Islet precursor cell (in vitro differentiated cells): ENCODE measurements around the gene INHBA.

Experiments
- DNase-seq: peaks from one replicate; pipeline ENCODE4 v3.0.0-alpha.2; 2018

The INHBA gene

DNA sequence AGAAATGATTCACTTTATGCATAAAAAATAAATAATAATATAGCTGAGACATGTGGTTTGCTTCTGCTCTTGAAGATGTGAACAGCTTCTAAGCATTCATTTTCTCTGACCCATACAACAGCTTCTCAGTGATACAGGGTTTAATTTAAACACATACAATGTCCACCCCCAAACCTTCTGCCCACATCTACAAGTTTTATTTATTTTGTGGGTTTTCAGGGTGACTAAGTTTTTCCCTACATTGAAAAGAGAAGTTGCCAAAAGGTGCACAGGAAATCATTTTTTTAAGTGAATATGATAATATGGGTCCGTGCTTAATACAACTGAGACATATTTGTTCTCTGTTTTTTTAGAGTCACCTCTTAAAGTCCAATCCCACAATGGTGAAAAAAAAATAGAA, 17.2 kb downstream of the INHBA start:
- no peak for DNase-seq

DNA sequence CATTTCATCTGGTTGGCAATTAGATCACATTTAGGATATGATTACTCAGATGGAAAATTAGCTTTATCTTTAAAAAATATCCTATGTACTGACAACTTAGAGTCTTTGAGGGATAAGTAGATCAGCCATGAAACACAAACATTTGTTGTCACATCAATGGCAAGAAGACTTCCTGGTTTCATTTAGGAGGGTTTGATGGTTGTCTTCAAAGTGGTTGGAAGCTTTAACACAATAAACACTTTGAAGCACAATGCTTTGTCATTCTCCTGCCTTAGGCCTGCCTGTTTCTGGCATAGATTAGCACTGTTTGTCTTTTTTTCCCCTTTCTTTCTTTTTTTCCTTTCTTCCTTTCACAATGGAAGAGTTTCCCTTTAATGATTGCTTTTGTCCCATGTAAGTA, 20.5 kb downstream of the INHBA start:
- DNase-seq = no peak

DNA sequence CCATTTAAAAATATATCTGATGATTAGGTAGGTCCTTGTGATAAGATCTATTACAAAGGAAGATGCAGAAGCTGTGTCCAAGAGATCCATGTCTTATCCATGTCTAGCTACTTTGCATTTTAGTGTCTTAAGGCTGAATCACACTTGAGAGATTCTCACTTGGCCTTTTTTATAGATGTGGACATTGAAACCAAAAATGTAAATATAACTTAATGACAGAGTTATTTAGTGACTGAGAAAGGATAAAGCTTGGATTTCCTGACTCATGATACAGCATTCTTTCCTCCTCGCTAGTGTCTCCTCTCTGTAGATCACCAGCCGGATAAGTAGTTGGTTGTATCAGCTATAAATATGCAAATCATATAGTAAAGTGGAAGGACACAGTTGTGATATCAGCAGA, 23.3 kb downstream of the INHBA start:
- DNase-seq = no peak

DNA sequence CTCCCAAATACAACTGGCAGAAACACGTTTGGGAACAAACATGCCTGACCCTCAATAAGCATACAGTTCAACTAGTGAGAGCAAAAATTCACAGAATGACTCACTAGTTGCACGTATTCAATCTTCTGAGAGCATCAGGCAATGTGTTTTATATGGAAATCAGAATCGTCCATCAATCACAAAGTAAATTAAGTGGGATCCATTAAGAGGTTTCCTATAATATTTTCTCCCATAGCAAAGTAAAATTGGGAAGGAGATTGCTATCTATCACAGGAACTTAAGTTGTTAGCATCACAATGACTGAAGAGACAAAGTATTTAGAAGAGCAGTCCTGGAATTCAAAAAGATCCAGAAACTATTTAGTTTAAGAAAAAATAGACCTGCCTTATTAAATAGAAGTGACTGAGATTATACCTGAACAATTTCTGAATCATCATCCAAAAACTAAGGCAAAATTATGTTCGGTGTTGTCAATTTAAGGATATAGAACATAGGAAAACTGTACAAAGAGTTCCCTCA, 28.3 kb downstream of the INHBA start:
- no peak for DNase-seq

DNA sequence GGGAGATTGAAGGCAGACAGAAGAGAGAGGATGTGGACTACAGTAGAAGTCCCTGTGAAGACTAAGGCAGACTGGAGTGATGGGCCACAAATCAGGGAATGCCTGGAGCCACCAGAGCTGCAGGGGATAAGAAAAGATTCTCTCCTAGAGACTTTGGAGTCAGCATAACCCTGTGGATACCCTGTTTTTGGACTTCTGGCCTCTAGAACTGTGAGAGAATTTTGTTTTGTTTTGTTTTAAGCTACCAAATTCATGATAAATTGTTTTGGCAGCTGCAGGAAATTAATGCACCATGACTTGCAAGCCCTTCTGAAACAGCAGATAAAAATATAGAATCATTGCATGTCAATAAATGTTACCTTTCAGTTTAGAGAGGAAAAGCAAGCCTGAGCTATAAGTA, 41.3 kb downstream of the INHBA start:
- DNase-seq = no peak

DNA sequence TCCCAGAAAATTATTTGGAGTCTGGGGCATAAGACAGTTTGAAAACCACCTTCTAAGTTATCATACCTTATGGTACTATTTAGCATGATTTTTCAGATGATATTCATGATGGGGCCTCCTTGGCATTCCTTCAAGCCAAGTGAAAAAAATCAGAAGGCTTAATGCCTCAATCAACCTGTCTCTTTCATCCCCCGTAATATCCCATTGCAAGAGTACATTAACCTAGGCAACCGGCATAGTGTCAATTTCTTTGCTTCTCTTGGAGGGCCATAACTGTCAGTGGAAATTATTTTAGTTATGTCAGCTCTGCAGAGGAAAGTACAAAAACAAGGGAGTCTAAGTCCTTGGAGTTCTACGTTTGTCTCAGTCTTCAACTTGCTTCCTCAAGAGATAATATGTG, 43.4 kb downstream of the INHBA start:
- no peak for DNase-seq

DNA sequence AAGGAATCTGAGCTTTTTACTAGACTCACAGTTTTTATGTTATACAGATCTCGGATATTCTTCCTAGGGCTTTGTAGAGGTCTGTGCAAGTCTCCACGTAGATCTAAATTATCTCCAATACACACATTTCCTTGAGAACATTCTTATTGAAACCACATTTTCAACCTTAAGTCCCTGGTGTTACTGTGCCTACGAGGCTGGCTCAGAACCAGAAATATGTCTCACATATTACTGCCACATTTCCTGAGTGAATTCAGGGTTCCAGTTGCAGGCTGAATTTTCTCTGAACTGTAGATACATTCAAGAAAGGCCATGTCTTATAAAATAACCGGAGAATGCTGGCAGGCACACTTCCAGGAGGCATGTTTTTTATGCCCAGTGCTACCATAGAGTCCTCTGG, 46.5 kb downstream of the INHBA start:
- no peak for DNase-seq

DNA sequence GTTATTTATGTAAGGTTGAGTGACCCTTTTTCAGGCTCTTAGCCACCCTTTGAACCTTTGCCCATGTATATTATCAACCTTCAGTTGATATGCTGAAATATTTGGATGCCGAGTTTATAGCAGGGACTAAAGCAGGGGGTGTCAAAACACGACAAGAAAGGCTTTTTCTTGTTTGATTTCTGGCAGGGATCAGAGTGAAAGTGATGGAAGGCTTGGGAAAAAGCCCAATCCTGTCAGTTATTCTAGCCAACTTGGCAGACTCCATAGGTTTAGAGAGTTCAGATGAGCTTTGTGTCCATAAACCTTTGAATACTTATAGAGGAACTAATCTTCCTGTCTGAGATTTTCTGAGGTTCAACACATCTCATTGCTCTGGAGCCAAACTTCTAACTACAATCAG, 47.5 kb downstream of the INHBA start:
- no peak for DNase-seq

DNA sequence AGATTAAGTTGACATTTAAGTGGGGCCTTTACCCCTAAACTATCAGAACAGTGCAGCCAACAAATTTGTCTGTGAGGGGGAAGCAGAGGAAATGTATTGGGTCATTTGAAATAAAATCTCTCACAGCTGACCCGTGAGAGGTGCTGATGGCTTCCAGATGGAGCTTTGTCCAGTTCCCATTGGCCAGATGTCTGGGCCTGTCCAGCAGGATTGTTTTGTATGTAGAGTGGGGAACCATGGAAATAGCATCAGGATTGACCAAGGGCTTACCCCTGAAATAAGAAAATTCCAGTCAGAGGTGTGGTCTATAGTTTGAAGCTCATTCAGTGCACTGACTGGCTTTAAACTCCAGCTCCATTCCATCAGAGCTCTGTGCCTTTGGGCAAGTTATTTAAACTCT, 50.6 kb downstream of the INHBA start:
- DNase-seq = no peak

DNA sequence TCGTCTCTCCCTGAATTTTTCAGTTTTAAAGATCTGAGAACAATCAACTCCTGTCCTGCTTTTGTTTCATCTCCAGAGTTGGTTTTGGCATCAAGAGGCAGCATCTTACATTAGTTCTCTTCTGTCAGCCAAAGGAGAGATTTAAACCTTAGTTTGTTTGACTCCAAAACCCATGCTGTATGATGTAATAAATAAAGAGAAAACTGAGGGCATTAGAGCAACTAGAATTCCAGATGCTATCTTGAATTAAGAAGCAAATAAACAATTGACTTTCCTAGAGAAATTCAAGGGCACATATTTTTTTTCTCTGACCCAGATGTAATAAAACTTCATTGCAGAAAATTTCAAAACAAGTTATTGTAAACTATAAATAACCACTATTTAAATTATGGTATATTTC, 54.4 kb downstream of the INHBA start:
- DNase-seq = no peak

DNA sequence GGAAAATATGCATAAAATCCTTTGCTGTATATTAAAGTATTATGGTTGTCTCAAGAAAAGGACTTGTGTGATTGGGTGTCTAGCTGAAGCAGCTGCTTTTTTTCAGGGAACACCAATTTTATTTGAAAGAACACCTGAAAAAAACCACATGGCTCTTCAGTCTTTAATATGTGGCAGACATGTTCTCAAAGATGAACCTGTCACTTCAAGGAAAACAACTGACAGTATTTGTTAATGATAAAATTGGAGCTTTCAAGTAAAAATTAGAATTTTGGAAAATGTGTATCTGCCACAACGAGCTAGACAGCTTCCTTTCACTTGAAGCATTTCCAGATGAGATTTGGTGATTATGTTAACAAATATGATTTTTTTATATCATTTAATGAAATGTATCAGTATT, 59.3 kb downstream of the INHBA start:
- DNase-seq = no peak

DNA sequence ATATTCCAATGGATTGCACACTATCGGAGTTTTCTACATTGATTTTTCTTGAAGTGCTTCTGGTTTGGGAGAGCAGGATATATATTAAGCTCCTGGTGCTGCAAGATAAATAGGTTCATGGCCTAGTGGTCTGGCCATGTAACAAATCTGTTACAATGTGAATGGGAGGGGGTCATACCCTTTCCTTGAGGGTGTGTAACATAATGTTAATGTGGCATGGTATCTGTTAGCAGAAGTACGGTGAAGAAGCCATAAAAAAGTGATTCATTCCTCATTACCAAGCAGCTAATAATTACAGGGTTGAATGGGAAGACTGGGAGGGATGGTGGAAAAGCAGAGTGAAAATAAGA, 61.2 kb downstream of the INHBA start:
- no peak for DNase-seq

DNA sequence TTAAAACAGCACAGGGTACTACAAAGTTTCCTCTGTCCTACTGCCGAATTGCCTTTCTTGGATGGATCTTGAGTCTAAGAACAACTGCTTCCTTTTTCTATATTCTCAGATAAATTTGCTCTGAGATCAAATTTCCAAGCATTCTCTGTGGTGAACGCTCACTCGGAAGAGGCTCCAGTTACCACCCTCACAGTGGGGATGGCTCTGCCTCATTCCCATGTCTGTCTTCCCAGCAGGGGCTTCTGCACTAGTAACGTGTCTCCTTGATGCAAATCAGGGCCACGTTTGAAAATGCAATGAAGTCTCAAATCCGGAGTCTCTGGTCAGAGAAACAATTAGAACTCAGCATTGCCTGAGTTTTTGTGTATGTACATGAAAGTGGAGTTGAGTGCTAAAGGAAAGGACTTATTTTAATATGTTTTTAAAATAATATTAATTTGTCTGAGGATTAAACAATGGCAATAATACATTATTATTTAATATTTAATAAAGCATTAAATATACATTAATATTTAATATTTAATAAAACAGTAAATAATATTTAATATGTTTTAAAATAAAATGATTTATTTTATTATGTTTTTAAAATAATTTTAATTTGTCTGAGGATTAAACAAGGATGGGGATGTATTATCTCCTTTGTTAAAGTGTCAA, 61.8 kb downstream of the INHBA start:
- no peak for DNase-seq

DNA sequence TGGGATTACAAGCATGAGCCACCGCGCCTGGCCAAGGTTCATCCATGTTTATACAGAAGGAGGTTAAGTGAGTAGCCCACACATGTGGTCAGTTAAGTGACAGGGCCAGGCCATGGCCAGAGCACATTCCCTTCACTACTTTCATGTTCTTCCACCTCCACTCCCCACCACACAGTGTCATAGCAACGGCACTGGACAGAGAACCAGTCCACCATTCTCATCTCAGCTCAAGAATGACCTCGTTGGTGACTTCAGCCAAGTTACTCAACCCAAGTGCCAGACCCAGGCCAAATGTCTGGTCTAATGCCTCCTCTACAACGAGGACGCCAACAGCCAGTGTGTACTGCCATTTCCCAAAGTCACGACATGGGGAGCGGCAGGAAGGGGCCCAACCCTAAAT, 62.4 kb downstream of the INHBA start:
- DNase-seq = no peak

DNA sequence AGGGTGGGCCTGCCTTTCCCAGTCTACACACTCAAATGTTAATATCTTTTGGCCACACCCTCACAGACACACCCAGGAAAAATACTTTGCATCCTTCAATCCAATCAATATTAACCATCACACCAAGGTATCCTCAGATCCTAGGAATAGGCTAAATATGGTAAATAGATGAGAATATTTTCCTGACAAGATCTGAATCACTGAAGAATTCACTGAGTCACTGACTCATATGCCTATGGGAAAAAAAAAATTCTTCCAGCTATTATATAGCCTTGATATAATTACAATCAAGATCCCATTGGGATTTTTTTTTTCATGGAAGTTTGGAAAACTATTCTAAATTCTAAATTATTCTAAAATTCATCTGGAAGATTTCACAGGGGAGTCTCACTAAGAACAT, 65.8 kb downstream of the INHBA start:
- DNase-seq = no peak
